ENCODE data around the gene CDH23.

DNA sequence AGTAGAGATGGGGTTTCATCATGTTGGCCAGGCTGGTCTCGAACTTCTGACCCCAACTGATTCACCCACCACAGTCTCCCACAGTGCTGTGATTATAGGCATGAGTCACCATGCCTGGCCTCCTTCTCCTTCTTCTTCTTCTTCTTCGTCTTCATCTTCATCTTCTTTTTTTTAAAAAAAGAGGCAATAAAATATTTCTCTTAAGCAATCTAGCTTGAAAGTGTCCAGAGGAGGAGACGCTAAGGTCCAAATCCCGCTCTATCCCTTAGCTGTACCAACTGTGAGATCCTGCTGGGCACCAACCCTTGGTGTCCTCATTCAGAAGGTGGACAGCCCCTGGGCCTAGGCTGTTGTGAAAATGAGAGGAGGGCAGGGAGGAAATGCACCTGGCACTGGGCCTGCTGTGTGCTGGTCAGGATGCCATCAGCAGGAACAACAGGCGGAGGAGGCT is 468.2 kb downstream of the CDH23 start:
- TF ChIP-seq, protein P1, sequence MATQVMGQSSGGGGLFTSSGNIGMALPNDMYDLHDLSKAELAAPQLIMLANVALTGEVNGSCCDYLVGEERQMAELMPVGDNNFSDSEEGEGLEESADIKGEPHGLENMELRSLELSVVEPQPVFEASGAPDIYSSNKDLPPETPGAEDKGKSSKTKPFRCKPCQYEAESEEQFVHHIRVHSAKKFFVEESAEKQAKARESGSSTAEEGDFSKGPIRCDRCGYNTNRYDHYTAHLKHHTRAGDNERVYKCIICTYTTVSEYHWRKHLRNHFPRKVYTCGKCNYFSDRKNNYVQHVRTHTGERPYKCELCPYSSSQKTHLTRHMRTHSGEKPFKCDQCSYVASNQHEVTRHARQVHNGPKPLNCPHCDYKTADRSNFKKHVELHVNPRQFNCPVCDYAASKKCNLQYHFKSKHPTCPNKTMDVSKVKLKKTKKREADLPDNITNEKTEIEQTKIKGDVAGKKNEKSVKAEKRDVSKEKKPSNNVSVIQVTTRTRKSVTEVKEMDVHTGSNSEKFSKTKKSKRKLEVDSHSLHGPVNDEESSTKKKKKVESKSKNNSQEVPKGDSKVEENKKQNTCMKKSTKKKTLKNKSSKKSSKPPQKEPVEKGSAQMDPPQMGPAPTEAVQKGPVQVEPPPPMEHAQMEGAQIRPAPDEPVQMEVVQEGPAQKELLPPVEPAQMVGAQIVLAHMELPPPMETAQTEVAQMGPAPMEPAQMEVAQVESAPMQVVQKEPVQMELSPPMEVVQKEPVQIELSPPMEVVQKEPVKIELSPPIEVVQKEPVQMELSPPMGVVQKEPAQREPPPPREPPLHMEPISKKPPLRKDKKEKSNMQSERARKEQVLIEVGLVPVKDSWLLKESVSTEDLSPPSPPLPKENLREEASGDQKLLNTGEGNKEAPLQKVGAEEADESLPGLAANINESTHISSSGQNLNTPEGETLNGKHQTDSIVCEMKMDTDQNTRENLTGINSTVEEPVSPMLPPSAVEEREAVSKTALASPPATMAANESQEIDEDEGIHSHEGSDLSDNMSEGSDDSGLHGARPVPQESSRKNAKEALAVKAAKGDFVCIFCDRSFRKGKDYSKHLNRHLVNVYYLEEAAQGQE (IDR thresholded peaks at IDR 0.05; ENCODE audit: insufficient read depth in 1 of 2, low read depth in 2 of 2, low read length in 2 of 2): no peak
- TF ChIP-seq POLR2AphosphoS5 (IDR thresholded peaks at IDR 0.05; ENCODE audit: low read depth, low read length) (no peak), SIN3A (IDR thresholded peaks at IDR 0.05; ENCODE audit: borderline replicate concordance, insufficient read depth, low read length) (no peak)
